Measurements from ENCODE around the gene TRAK2.

DNA sequence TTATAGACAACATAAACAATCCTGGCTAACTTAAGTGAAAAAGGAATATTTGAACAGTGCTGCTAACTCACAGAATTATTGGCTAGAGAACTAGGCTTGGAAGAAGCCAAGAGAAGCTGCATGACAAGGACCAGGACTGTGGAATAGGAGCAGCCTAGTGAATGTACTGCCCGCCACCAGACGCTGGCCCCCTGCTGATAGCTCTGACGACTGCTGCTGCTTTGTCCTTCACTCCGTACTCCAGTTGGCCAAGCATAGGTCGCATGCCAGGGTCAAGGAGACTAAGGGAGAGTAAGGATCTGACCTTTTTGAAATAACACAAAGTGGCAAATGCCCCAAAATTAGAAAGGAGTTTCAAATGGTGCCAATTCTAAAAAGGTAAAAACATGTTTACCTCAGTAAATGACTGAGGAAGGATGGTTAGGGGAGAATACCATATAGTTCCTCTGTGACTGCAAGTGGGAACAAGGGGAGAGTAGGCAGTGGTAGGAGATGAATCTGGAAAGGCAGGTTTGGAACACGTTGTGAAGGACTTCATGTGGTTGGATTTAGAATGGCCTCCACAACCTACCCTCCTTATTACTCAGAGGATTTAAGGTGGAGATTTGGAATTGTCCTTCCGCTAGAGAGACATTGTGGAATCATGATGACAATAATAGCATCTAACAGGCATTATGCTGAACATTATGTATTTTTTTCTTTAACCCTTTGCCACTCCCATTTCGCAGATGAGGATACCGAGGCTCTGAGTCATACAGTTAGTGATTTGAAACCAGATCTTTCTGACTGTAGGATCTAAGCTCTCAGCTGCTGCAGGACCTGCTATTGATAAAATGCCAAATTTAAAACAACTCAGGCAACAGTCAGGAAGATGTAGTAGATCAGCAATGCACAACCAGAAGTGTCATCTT lies 19.8 kb upstream of the TRAK2 start:
- TF ChIP-seq, protein P1, sequence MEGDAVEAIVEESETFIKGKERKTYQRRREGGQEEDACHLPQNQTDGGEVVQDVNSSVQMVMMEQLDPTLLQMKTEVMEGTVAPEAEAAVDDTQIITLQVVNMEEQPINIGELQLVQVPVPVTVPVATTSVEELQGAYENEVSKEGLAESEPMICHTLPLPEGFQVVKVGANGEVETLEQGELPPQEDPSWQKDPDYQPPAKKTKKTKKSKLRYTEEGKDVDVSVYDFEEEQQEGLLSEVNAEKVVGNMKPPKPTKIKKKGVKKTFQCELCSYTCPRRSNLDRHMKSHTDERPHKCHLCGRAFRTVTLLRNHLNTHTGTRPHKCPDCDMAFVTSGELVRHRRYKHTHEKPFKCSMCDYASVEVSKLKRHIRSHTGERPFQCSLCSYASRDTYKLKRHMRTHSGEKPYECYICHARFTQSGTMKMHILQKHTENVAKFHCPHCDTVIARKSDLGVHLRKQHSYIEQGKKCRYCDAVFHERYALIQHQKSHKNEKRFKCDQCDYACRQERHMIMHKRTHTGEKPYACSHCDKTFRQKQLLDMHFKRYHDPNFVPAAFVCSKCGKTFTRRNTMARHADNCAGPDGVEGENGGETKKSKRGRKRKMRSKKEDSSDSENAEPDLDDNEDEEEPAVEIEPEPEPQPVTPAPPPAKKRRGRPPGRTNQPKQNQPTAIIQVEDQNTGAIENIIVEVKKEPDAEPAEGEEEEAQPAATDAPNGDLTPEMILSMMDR (conservative IDR thresholded peaks at IDR 0.05): no peak
- no peak for TF ChIP-seq EZH2 (IDR thresholded peaks at IDR 0.05; ENCODE audit: low read depth)

All from PC-9 (cell line).